NCI-H2081 (cell line): Measurements from ENCODE around the gene GPR45.

Source experiments
- DNase-seq, 2 experiments: peaks; one replicate each; lab custom pipeline; 2025; lab: John Stamatoyannopoulos, UW

The GPR45 gene

DNA sequence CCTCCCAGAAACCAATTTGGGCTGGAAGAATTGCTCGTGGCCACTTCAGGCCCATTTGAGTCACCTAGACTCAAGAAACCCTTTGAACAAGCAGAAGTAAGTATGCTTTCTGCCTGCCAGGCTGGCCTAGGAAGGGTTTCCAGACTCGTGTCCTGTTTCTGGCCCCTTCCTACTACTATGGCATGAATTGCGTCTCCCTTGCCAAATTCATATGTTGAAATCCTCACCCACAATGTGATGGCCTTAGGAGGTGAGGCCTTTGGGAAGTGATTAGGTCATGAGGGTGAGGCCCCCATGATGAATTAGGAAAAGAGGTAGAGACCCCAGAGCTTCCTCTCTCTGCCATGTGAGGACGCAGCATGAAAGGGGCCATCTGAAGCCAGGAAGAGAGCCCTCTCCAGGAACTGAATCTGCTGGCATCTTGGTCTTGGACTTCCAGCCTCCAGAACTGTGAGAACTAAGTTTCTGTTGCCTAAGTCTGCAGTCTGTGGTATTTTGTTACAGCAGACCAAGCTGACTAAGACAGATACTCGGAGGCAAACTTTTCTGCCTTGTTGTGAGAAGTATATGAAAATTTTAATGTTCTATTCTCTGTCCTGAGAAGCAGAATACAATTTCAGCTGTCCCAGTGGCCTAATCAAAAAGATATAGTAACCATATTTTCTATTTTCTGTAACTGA, 13.1 kb downstream of the GPR45 start:
- no peak for DNase-seq

DNA sequence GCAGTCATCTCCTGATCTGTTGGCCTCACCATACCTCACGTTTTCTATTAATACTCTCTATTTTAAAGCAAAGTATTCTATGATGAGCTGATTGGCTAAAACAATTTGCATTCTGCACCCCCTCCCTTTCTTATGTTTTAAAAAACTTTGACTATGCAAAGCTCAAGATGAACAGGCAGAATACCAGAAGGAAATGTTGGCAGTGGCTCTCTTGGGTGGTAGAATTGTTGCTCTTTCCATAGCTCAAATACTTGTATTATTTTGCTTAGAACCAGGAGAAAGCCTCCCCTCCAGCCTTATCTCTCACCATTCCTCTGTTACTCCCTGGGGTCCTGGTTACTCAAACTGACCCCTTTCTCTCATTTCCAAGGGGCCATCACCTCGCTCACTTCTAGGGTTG, 14.4 kb downstream of the GPR45 start:
- DNase-seq: no peak

- DNase-seq: no peak
Measured at GRCh38 chr2:105256431-105257047, 15.0 kb downstream of the GPR45 start.

- DNase-seq: no peak
Measured at GRCh38 chr2:105257981-105258380, 16.4 kb downstream of the GPR45 start.

GRCh38 chr2:105258835-105259350, 17.4 kb downstream of the GPR45 start:
- DNase-seq: peak in 1 of 2 experiments; percentile 11

DNA sequence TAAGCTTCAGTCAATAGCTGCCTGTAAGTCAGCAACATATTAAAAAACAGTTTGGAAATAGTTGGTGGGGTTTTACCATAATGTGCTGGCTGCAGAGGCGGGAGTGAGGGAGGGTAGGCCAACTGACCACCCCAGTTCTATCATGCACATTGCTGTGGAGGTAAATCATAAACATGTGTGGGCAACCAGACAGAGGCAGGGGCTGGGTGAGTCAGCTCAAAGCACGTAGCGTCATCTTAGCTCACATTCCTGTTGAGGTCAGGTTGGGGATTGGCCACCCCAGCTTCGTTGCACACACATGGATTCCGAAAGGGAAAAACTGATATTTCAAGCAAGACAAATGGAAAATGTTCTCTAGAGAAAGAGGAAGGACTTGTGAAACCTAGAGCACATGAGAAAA, 19.5 kb downstream of the GPR45 start:
- DNase-seq: no peak

GRCh38 chr2:105262651-105263091, 21.1 kb downstream of the GPR45 start:
- DNase-seq: no peak

GRCh38 chr2:105269426-105269825, 27.9 kb downstream of the GPR45 start:
- DNase-seq: no peak

DNA sequence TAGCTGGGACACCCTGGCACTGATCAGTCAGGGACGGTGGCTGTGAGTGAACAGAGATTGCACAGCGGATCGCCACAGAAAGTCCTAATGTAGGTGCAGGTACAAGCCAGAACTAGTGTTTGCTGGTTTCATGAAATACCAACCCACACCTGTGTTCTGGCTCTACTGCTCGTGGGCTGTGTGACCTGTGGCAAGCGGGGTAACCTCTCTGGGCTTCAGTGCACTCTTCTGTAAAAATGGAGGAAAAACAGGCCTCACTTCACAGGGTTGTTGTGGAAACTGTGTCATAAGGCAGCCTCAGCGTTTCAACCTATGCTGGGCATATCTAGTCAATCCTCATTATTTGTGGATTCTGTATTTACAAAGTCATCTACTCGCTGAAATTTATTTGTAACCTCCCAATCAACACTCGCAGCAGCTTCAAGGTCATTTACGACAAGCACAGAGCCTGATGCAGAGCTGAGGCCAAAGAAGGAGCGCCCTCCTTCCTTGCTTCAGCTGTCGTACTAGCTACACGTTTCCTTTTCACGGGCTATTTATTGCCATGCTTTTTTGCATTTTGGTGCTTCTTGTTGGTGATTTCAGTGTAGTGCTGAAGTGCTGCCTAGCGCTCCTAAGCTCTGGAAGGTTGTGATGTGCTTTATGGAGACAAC, 30.0 kb downstream of the GPR45 start:
- no peak for DNase-seq

GRCh38 chr2:105272176-105272575, 30.6 kb downstream of the GPR45 start:
- DNase-seq: no peak

DNA sequence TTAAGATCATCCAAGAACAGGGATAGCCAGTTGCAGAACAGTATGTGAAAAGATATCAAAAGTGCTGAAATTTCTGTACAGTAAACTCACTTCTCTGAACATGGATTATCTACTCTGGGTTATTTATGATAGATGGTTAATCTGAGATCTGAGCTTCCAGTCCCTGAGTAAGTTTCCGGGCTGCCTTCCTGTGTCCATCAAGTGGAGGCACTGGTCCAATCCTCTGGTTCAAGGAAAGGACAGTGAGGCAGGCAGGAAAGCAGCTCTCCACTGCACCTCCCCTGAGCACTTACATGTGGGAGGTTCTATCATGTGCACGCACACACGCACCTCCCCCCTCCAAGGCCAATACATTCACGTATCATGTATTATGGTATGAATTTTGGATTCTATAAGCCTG, 32.5 kb downstream of the GPR45 start:
- DNase-seq: no peak

GRCh38 chr2:105278654-105279053, 37.1 kb downstream of the GPR45 start:
- peak in 1 of 2 experiments; percentile 5 for DNase-seq

DNA sequence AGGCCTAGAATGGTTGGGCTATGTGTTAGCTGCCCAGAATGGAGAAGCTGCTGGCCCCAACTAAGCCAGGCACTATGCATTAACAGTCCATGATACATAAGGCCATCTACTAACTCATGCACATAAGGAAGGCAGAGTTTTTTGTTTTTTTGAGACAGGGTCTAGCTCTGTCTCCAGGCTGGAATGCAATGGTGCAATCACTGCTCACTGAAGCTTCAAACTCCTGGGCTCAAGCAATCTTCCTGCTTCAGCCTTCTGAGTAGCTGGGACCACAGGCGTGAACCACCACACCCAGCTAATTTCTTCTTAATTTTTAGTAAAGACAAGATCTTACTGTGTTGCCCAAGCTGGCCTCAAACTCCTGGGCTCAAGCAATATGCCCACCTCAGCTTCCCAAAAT, 37.6 kb downstream of the GPR45 start:
- no peak for DNase-seq

DNA sequence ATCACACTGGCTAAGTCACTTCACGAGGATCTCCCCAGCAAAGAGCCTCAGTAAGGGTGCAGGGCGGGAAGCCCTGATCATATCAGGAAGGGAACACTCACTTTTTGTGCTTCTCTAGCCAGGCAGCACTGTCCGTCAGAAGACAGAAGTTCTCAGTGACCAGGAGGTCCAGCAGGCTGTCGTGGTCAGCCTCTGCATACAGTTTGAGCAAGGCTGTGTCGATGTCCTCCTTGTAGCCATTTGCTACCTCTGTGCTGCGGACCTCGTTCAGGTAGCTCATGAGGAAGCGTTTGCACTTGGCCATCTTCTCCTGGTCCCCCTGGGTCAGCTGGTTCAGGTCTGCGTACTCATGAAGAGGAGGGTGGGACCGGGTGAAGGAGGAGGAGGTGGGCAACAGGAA, 38.7 kb downstream of the GPR45 start:
- no peak for DNase-seq

DNA sequence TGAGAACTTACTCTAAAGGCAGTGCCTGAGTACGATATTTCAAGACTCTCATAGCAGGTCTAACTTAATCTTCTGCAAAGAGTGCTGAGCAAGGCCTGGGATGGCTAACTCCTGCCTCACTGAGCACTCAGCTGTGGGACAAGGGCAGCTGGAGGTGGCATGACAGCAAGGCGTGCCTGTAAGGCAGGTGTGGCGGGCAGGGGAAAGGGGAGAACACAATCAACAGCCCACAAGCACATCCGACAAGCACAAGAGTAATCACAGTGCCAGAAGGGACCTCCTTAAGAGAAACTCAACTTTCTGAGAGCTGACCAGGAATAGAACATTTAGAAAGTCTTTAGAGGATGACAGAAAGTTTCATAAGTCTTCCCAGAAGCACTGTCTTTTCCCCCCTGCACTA, 42.0 kb downstream of the GPR45 start:
- DNase-seq: no peak

DNA sequence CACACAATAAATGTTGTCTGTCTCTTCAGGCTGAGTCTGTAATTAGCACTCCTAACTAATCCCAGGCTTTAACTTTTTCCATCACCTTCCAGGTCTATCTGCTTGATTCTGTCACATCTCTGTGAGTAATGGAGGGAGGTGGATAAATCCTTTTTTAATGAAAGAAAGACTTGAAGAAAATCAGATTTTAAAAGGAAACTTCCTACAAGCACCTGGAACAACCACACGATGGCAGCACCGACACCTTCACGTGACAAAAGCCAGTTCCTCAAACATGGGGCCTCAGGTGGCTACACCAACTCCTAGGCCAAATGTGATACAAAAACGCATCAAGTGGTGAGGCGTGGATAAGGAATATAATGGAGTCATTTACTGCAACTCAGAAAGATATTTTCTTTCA, 46.1 kb downstream of the GPR45 start:
- peak; percentile 3 to 9 for DNase-seq

DNA sequence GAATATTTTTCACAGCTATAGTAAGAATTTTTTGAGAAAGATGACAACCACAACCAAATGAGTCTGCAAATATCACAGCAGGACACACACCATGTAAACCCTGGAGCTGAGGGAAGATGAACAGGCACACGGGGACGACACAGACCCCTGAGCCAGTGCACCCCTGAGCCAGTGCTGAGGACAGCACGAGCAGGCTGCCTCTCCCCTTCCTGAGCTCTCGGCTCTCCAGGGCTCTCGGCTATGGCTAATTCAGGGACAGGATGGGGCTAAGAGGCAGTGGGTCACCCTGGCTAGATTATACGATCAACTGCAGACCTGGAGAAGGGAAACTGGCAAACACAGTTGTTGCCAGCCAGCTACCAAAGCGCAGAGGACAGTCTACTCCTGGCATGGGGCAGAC, 46.6 kb downstream of the GPR45 start:
- no peak for DNase-seq

DNA sequence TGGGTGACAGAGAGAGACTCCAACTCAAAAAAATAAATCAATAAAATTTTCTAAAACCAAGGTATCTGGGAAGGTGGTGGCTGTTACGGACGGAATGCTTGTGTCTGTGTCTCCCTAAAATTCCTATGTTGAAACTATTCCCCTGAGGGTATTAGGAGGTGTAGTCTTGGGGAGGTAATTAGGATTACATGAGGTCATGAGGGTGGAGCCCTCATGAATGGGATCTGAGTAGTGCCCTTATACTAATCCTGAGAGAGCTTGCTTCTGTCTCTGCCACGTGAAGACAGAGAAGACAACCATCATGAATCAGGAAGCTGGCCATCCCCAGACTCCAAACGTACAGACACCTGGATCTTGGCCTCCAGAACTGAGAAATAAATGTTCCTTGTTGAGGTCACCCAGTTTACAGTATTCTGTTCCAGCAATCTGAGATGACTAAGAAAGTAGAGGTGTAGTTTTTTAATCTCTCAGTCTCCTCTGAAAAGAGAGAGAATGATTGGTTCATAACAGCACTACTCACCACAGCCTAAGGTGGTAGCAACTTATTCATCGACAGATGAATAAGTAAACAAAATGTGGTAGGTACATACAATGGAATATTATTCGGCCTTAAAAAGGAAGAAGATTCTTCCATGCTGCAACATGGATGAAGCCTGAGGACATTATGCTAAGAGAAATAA, 49.6 kb downstream of the GPR45 start:
- no peak for DNase-seq

DNA sequence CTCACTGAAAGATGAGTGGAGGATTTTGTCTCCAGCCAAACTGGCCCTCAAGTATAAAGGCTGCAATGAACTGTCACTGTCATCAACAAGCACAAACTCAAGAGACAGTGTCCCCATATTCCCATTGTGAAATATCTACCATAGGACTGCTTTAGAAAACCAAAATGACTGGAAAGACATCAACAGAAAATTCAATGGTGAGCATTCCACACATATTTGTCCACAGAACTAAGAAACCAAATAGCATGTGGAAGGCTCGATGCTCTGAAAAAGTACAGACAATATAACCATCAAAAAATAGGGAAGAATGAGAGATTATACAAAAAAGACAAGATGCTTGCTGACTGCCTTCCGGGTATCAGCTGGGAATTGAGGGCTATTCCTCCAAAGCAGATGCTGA, 50.4 kb downstream of the GPR45 start:
- DNase-seq: no peak
